ENCODE data around the gene SWT1.
A peak's percentile ranks its signal among the peaks of the same experiment; 100 is the strongest.

The SWT1 gene
- total RNA-seq = 14.8 reads per million, percentile 40 among the genes with 10 or more reads in this experiment

- peak; percentile 96 for DNase-seq
These were observed at the start of gene SWT1, which contains the start of gene TRMT1L for GRCh38 chr1:185156854-185157598. Gene SWT1, plus strand, starts transcription at chr1:185157167. Its CDS starts 3,675 bp downstream, at chr1:185160842. Gene TRMT1L, minus strand, starts transcription at chr1:185156953. Its CDS starts 241 bp downstream, at chr1:185156712.

- DNase-seq = no peak
These were observed 48.6 kb upstream of the SWT1 start for GRCh38 chr1:185108321-185108720.

- DNase-seq = no peak
These were observed 46.8 kb upstream of the SWT1 start for GRCh38 chr1:185110145-185110544.

- no peak for DNase-seq
These were observed 45.1 kb upstream of the SWT1 start for GRCh38 chr1:185111873-185112272.

- DNase-seq = no peak
These were observed 44.6 kb upstream of the SWT1 start for GRCh38 chr1:185112356-185112755.

GRCh38 chr1:185129708-185130107 is 27.3 kb upstream of the SWT1 start:
- DNase-seq = no peak

GRCh38 chr1:185132534-185132933 is 24.4 kb upstream of the SWT1 start:
- no peak for DNase-seq

- no peak for DNase-seq
These were observed 18.9 kb upstream of the SWT1 start for GRCh38 chr1:185137896-185138545.

- DNase-seq = no peak
These were observed 17.7 kb upstream of the SWT1 start for GRCh38 chr1:185139246-185139645.

- no peak for DNase-seq
These were observed 12.7 kb upstream of the SWT1 start for GRCh38 chr1:185144233-185144632.

GRCh38 chr1:185151215-185151614 is 5.8 kb upstream of the SWT1 start:
- no peak for DNase-seq

- no peak for DNase-seq
These were observed 4.7 kb upstream of the SWT1 start for GRCh38 chr1:185152187-185152767.

GRCh38 chr1:185154912-185155513 is 2.0 kb upstream of the SWT1 start:
- no peak for DNase-seq

- DNase-seq = no peak
These were observed 1.2 kb upstream of the SWT1 start for GRCh38 chr1:185155600-185156287.

- DNase-seq = no peak
These were observed 596 bp upstream of the SWT1 start for GRCh38 chr1:185156288-185156853.

- DNase-seq = no peak
These were observed 839 bp downstream of the SWT1 start for GRCh38 chr1:185157599-185158412.

- DNase-seq = no peak
These were observed 1.8 kb downstream of the SWT1 start for GRCh38 chr1:185158800-185159199.

GRCh38 chr1:185159966-185160365 is 3.0 kb downstream of the SWT1 start:
- no peak for DNase-seq

GRCh38 chr1:185162491-185162890 is 5.5 kb downstream of the SWT1 start:
- no peak for DNase-seq

GRCh38 chr1:185166106-185166505 is 9.1 kb downstream of the SWT1 start:
- DNase-seq = no peak

- DNase-seq = peak; percentile 15
These were observed 13.4 kb downstream of the SWT1 start for GRCh38 chr1:185170291-185170848.
